Neuron (in vitro differentiated cells): ENCODE results near the gene DCHS2.

Experiments used
- H2AFZ ChIP-seq: one replicate; pipeline ENCODE4 v1.6.1; 2013; ENCODE audit warnings: low read depth, mild to moderate bottlenecking, inconsistent platforms, low read length, moderate library complexity
- H3K27me3 ChIP-seq: one replicate; pipeline ENCODE4 v1.6.1; 2013; ENCODE audit warnings: low read length; ENCODE audit not compliant: insufficient read depth
- H3K36me3 ChIP-seq: one replicate; pipeline ENCODE4 v1.6.1; 2013; ENCODE audit warnings: low read length; ENCODE audit not compliant: insufficient read depth
- H3K4me1 ChIP-seq: one replicate; pipeline ENCODE4 v1.6.1; 2013; ENCODE audit warnings: low read length; ENCODE audit not compliant: insufficient read depth
- H3K4me3 ChIP-seq: 2 replicates; pipeline ENCODE4 v1.5.1; 2013; ENCODE audit warnings: mild to moderate bottlenecking, low read length, moderate library complexity
- H3K9me3 ChIP-seq: one replicate; pipeline ENCODE4 v1.6.1; 2013; ENCODE audit warnings: low read length

DCHS2 gene

DNA sequence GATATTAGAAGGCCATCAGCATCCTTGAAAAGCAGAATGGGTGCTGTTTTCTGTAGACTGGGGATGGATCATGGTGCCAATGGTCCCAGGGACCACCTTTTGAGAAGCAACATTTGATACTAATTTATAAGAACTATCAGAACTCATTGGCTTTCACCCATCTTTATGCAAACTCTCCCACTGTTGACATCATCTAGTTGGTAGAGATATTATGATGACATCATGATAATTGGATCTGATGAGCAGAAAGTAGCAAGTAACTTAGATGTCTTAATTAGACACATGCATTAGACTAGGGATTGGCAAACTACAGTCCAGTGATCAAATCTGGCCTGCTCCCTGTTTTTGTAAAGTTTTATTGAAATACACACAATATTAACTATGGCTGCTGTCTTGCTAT is 181.0 kb downstream of the DCHS2 start:
- Histone ChIP-seq H3K9me3 (peaks cover 3% of the 10 kb centered on the region), H3K4me1 (no peaks in the 10 kb centered on the region), H2AFZ (no peak overlapping the region), H3K4me3 (no peak overlapping the region), H3K36me3 (no peaks in the 10 kb centered on the region), H3K27me3 (no peaks in the 10 kb centered on the region)

DNA sequence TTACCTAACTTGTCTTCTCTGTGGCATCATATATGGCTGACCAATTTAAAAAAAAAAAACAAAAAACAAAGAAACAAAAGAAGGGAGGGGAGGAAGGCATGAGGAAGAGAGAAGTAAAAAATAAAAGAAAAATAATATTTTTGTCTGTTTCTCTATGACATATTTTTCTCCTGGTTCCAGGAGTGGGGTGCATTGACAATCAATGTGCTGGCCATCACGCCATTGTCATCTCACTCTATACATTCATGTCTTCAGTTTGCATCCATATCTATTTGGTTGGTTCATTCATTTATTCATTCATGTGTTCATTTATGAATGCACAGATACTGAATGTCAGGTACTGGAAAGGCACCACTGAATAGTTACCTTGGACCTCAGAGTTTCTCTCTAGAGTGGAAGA is 183.4 kb downstream of the DCHS2 start:
- H3K4me3 ChIP-seq, result no peak overlapping the region
- H2AFZ ChIP-seq, result no peak overlapping the region
- H3K4me1 ChIP-seq, result no peaks in the 10 kb centered on the region
- H3K36me3 ChIP-seq, result no peaks in the 10 kb centered on the region
- no peaks in the 10 kb centered on the region for H3K27me3 ChIP-seq
- H3K9me3 ChIP-seq, result peaks cover 3% of the 10 kb centered on the region

DNA sequence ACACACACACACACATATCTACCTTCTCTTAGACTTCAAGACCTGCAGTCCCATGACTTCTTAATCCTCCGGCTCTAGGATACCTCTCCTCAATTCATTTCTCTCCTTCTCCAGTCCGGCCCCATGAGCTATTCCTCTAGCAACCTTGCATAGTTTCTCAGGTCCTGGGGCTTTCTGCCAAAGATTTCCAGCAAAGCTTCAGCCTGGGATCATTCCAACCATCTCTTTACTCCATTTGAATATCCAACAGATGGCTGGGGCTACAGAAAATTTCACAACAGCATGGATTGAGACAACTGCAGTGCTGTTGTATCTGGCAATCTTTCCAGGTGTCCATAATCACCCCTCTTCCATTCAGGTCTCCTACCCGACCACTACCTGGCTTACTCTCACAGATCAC is 184.1 kb downstream of the DCHS2 start:
- Histone ChIP-seq H3K4me1 (no peaks in the 10 kb centered on the region), H3K4me3 (no peak overlapping the region), H2AFZ (no peak overlapping the region), H3K36me3 (no peaks in the 10 kb centered on the region), H3K27me3 (no peaks in the 10 kb centered on the region), H3K9me3 (peaks cover 3% of the 10 kb centered on the region)

DNA sequence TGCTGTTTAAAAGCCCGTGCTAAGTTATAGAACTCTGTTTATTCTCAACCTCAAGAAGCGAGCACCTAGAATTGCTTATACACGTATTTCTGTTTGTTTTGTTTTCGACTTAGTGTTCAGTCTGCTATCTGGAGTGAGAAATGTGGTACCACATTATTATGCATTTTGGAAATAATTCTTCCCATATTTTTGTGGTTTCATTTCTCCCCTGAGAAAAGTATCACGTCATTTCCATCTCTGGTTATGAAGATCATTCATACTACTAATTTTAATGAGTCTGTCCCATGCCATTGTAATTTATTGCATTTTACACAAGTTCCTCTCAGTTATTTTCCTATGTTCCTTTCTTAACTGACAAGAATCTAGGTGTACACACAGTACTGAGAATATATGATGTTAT is 186.0 kb downstream of the DCHS2 start:
- H3K9me3 ChIP-seq, result peaks cover 3% of the 10 kb centered on the region
- no peak overlapping the region for H3K4me3 ChIP-seq
- H3K36me3 ChIP-seq, result no peaks in the 10 kb centered on the region
- H3K4me1 ChIP-seq, result no peaks in the 10 kb centered on the region
- no peaks in the 10 kb centered on the region for H3K27me3 ChIP-seq
- no peak overlapping the region for H2AFZ ChIP-seq

DNA sequence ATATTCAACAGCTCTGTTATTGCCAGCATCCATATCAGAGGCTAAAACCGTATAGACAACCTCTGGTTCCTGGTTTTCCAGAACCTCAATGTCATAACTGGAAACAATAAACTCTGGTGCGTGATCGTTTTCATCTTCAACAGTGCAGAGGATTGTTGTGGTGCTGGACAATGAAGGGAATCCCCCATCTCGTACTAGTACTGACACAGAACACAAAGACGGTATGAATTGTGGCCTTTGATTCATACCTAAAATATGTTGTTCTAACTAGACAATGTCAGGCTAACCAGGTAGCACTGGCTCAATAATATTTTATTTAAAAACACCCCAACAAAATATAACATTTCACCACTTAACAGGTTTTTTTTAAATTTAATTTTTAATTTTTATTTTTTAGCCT is 186.9 kb downstream of the DCHS2 start:
- H3K4me3 ChIP-seq, result no peak overlapping the region
- no peaks in the 10 kb centered on the region for H3K36me3 ChIP-seq
- no peak overlapping the region for H2AFZ ChIP-seq
- no peaks in the 10 kb centered on the region for H3K27me3 ChIP-seq
- peaks cover 3% of the 10 kb centered on the region for H3K9me3 ChIP-seq
- no peaks in the 10 kb centered on the region for H3K4me1 ChIP-seq

DNA sequence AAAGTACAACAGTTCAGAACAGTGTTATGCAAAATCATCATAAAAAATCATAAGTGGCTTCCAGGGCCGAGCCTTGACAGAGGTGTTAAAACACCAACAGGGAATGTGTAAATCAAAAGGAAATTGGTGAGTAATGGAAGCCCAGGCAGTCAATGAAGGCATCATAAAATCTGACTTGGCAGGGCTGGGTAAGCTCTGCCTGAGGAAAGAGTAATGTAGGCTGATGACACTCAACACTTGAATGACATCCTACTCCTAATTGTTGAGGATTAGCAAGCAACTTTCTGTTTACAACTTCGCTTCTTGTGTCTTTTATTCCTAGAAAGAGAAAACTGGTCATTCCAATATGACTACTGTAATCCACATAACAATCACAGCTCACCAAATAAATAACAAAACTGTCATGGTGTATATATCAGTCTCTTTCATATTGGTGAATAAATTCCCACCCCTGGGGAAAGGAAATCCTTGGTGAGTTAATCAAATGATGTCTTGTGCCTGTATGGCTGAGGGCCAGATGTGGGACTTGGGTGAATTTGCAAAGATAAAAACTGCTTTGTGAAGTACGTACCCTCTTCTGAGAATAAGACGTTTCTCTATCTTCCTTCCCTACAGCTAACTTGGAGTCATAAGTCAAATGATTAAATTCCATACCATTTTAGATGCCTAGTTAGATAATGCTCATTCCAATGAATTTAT is 196.8 kb downstream of the DCHS2 start:
- Histone ChIP-seq H3K27me3 (no peaks in the 10 kb centered on the region), H3K4me1 (no peaks in the 10 kb centered on the region), H3K4me3 (no peak overlapping the region), H2AFZ (no peak overlapping the region), H3K36me3 (no peaks in the 10 kb centered on the region), H3K9me3 (no peaks in the 10 kb centered on the region)

DNA sequence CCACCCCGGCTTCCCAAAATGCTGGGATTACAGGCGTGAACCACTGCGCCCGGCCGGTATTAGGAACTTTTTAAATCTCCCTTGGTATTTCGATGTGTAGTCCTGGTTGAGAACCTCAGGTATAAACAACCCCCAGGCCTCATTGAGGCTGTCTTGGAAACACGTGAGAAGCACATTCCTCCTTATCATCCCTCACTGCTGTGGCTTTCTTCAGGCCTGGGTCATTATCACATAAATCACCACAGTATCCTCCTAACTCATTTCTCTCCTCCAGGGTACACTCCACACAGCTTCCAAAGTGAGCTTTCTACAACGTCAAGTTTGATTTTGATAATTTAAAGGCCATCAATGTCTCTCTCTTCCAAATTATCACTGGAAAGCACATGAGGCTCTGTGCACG is 198.2 kb downstream of the DCHS2 start:
- H3K9me3 ChIP-seq, result no peaks in the 10 kb centered on the region
- H2AFZ ChIP-seq, result no peak overlapping the region
- no peak overlapping the region for H3K4me3 ChIP-seq

DNA sequence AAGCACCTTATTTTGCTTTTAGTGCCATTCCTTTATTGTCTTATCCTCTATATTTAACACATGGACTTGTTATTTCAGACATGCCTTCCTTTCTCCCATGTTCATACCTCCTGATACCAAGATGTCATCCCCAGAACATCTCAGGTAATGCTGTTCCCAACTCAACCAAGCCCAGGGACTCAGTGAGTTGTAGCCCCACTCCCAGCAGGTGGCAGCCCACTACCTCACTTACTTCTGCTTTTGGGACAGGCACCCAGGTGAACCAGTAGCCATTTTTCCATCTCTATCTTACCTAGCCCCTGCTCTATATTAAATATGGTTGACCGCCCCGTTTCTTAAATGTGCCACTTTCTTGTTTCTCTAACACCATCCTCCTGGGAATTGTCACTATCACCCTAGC is 199.0 kb downstream of the DCHS2 start:
- H2AFZ ChIP-seq, result no peak overlapping the region
- H3K4me3 ChIP-seq, result no peak overlapping the region
- H3K36me3 ChIP-seq, result no peaks in the 10 kb centered on the region
- H3K27me3 ChIP-seq, result no peaks in the 10 kb centered on the region
- no peaks in the 10 kb centered on the region for H3K4me1 ChIP-seq
- no peaks in the 10 kb centered on the region for H3K9me3 ChIP-seq

More for the DNA sequence above, 198.2 kb downstream of the DCHS2 start:
- no peaks in the 10 kb centered on the region for H3K4me1 ChIP-seq
- H3K36me3 ChIP-seq, result no peaks in the 10 kb centered on the region
- H3K27me3 ChIP-seq, result no peaks in the 10 kb centered on the region

DNA sequence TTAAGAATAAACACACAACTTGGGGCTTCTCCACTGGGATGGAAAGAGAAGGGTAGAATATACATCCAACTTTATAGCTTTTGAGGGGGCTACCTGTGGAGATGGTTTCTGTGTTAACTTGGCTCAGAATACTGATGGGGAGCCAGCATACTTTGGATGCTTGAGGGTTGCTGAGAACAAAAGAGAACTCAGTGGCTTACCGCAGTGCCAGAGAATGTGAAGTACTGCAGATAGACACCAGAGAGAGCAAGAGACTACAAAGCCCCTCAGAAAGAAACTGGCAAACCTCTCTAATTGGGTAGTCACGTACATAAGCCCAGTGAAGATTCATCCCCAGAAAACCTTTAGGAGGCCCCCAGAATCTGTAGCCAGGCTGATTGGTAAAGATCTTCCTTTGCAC is 214.4 kb downstream of the DCHS2 start:
- H3K9me3 ChIP-seq, result no peaks in the 10 kb centered on the region
- H2AFZ ChIP-seq, result no peak overlapping the region
- no peak overlapping the region for H3K4me3 ChIP-seq
- no peaks in the 10 kb centered on the region for H3K27me3 ChIP-seq
- H3K36me3 ChIP-seq, result no peaks in the 10 kb centered on the region
- peaks cover 23% of the 10 kb centered on the region for H3K4me1 ChIP-seq

DNA sequence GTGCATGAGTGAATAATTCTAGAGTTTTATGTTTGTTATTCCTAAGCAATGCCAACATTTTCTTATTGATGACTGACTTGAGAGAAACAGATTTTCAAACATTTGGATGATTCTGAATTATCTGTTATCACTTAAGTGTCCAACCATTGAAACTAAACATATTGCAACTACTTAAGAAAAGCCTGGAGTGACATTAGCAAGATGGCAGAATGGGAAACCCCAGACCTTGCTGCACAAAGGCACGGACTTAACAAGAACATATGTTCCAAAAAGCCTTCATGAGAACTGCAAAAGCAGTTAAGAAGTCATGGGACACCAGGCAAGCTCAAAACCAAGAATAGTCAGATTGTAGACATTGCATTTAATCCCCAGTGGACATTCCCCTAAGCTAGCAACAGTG is 215.1 kb downstream of the DCHS2 start:
- Histone ChIP-seq H3K4me3 (no peak overlapping the region), H3K9me3 (no peaks in the 10 kb centered on the region), H3K27me3 (no peaks in the 10 kb centered on the region), H3K36me3 (no peaks in the 10 kb centered on the region), H3K4me1 (peaks cover 23% of the 10 kb centered on the region), H2AFZ (no peak overlapping the region)

DNA sequence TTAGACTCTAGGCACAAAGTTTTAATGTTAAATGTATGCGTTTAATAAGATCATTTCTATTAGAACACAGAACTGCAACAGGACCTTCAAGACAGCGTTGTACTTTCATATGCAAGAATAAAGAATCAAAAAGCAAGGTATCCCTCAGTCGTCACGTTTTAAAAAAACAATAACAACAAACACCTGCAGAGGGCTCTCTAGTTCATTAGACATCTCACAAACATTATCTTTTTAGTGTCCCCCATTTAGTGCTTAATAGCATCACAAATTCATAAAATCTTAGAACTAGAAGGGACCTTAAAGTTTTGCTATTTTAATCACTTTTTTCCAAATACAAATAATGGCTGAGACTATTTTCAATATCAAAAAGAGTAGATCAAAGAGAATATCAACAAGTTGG is 236.6 kb downstream of the DCHS2 start:
- Histone ChIP-seq H2AFZ (no peak overlapping the region), H3K4me1 (peaks cover 12% of the 10 kb centered on the region), H3K4me3 (no peak overlapping the region), H3K27me3 (no peaks in the 10 kb centered on the region), H3K36me3 (no peaks in the 10 kb centered on the region), H3K9me3 (no peaks in the 10 kb centered on the region)

DNA sequence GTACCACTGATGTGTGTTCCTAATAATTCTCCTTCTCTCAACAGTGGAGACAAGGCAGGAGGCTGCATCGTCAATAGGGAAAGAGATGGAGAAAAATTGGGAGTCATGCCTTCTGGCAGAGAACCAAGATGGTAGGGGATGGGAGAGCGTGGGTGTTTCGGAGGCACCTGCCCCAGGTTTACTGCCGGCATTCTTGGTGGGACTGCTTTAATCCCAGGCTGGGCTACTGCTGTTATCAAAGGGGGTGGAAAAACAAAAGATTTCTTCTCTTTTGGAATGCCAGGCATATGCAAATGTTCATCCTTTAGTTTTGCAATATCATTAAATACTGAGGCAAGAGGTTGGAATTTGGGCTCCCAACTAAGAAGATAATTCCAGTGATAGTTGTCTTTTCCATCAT is 257.0 kb downstream of the DCHS2 start:
- Histone ChIP-seq H2AFZ (no peak overlapping the region), H3K27me3 (no peaks in the 10 kb centered on the region)

DNA sequence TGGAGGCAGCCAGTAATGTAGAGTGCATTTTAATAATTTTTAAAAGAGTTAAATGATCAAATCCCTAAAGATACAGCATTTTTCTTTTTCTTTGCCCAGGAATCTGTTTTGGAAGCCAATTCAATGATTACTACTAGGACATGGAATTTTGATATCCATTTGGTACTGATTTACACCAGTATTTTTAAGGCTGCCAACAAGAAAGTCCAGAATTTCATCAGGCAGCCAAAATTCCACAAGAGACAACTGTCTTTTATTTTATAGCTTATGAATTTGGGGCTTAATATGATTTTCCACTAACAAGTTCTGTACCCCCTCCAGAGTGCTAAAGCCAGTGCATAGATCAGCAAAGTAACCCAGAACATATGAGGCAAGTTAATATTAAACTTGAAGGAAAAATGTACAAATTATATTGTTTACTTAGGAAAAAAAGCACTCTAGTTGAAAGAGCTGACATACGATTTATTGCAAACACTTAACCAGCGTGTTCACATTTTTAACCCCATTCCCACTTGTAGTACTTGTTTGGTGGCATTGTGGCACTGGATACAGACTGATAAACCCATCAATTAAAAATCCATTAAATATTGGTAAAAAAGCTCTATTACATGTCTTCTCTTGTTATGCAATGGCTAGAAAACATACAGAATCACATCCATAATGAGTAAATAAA is 259.7 kb downstream of the DCHS2 start:
- H3K27me3 ChIP-seq, result no peaks in the 10 kb centered on the region
- no peak overlapping the region for H2AFZ ChIP-seq
- H3K9me3 ChIP-seq, result no peaks in the 10 kb centered on the region
- no peaks in the 10 kb centered on the region for H3K36me3 ChIP-seq
- H3K4me3 ChIP-seq, result no peak overlapping the region
- peaks cover 5% of the 10 kb centered on the region for H3K4me1 ChIP-seq

More for the DNA sequence above, 257.0 kb downstream of the DCHS2 start:
- Histone ChIP-seq H3K4me3 (no peak overlapping the region), H3K9me3 (no peaks in the 10 kb centered on the region), H3K4me1 (peaks cover 5% of the 10 kb centered on the region), H3K36me3 (no peaks in the 10 kb centered on the region)

DNA sequence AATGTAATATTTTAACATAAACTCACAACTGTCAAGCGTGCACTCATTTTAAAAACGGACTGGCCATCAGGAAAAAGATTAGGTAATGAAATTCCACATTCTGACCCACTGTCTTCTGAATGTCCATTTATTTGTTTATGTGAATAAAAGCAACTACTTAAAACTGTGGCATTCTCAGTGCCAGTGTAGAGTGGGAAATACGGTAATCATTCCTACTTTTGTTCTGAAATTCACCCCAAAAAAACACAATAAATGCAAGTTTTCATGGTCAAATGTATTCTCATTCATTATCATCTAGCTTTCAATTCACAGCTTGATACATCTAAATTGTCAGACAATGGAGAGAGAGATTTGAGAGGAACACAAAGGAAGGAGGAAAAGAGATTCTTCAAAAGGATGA is 260.9 kb downstream of the DCHS2 start:
- H3K36me3 ChIP-seq, result no peaks in the 10 kb centered on the region
- H3K4me1 ChIP-seq, result peaks cover 5% of the 10 kb centered on the region
- no peak overlapping the region for H3K4me3 ChIP-seq
- H2AFZ ChIP-seq, result no peak overlapping the region
- no peaks in the 10 kb centered on the region for H3K9me3 ChIP-seq
- no peaks in the 10 kb centered on the region for H3K27me3 ChIP-seq
